ENCODE results near the gene RNF26.

The RNF26 gene

DNA sequence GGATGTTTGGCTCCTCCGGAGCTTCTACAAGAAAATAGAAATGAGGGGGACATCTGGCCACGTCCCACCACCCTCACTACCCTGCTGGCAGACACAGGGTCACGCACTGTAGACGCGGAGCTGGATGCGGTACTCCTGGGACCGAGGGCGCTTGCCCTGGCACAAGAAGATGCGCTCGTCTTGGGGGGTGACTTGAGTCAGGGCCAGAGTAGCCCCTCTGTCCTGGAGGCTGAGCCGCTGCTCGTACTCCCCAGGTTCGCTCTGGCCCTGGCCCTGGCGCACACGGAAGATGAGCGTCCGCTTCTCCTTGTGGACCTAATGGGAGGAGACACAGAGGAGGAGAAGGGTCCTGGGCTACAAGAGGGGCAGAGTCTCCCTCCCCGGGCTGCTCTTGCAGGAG is 19.6 kb upstream of the RNF26 start:
- Histone ChIP-seq H3K27me3 (no peaks in the 10 kb centered on the region), H3K4me3 (peak overlapping the region; percentile 80), H4K20me1 (peaks cover 54% of the 10 kb centered on the region), H3K27ac (peak overlapping the region; percentile 87), H3K4me2 (peak overlapping the region; percentile 99), H3K4me1 (peaks cover 47% of the 10 kb centered on the region), H3K9me3 (no peaks in the 10 kb centered on the region), H3K9ac (peak overlapping the region; percentile 89; the same call in 1 of the 2 replicates), H3K36me3 (peaks cover 54% of the 10 kb centered on the region)
- no peak for TF ChIP-seq Cebpa-rat (IDR thresholded peaks at IDR 0.05)

DNA sequence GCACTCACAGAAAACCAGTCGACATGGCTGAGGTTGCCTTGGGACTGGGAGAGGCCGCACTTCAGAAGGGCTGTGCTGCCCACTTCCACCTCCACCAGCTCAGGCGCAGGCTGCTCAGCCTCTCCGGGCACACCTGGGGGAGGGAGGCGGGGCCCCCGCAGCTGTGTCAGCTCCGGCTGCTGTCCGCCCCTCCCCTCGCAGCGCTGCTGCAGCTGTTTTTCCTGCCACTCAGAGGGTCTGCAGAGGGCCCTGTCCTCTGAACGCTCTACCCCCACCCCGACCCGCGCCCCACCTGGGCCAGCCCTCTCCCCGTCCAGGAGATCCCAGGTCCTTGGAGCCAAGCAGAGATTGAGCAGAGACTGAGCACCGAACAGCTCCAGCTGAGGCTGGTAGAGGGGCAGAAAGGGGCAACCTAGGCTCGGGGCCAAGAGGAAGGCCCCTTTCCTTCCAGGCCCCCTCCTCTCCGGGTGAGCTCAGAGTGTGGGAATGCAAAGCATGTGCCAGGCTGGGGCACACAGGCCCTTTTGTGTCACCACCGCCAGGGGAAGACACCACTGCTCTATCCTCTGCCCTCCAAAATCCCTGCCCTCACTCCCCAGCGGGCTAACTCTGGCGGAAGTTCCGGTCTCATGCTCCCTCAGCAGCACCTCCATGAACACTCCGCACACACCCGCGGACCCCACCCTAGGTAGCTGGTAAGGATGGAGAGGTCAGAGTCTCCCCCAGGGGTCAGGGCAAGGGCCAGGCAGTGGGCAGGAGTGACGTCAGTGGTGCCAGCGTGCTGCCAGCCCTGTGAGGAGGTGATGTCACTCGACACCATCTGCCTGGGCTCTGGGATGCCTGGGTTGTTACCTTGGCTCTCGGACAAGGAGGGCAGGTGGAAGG is 19.0 kb upstream of the RNF26 start:
- Histone ChIP-seq H3K4me1 (peaks cover 54% of the 10 kb centered on the region), H3K4me3 (peak overlapping the region; percentile 80)

DNA sequence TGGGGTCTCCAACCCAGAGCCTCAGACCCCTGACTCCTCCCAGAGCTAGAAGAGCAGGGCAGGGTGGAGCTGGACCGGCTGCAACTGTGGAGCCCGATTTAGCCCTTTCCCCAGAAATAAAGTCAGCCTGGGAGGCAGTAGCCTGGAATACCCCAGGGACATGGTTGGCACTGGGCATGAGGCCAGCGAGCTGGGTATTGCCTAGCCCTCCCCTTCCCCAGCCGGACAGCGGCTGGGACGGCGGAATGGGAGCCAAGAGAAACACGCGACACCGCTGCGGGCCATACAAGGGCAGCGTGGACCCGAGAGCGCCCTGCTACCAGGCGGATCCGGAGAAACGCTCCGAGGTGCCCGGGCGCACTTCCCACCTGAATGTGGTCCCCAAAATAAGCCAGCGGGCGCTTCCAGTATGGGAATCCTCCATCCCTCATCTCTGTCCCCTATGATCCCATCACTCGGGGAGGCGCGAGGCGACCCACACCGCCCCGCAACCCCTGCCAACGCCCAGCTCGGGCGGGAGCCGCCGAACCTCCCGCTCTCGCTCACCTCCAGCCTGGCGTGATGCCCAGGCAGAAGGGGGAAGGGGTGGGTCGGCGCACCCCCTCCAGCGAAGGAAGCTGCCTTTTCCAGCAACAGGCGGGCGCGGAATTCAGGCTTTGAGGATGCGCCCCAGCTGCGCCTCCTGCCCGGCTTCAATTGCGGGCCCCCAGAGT is 18.2 kb upstream of the RNF26 start:
- Histone ChIP-seq H4K20me1 (peaks cover 45% of the 10 kb centered on the region), H3K4me2 (peak overlapping the region; percentile 99), H3K27me3 (no peaks in the 10 kb centered on the region), H3K36me3 (peaks cover 39% of the 10 kb centered on the region), H3K9me3 (no peaks in the 10 kb centered on the region), H3K27ac (peak overlapping the region; percentile 87), H3K4me3 (peak overlapping the region; percentile 80), H3K4me1 (peaks cover 62% of the 10 kb centered on the region), H3K9ac (peak overlapping the region; percentile 89)
- no peak for TF ChIP-seq Cebpa-rat (IDR thresholded peaks at IDR 0.05)

More for the DNA sequence above, 19.0 kb upstream of the RNF26 start:
- no peaks in the 10 kb centered on the region for H3K27me3 ChIP-seq
- H3K36me3 ChIP-seq, result peaks cover 47% of the 10 kb centered on the region
- peak overlapping the region; percentile 87 for H3K27ac ChIP-seq
- no peaks in the 10 kb centered on the region for H3K9me3 ChIP-seq
- H3K9ac ChIP-seq, result peak overlapping the region; percentile 89
- peak overlapping the region; percentile 99 for H3K4me2 ChIP-seq
- no peak for TF ChIP-seq Cebpa-rat (IDR thresholded peaks at IDR 0.05)
- H4K20me1 ChIP-seq, result peaks cover 48% of the 10 kb centered on the region

DNA sequence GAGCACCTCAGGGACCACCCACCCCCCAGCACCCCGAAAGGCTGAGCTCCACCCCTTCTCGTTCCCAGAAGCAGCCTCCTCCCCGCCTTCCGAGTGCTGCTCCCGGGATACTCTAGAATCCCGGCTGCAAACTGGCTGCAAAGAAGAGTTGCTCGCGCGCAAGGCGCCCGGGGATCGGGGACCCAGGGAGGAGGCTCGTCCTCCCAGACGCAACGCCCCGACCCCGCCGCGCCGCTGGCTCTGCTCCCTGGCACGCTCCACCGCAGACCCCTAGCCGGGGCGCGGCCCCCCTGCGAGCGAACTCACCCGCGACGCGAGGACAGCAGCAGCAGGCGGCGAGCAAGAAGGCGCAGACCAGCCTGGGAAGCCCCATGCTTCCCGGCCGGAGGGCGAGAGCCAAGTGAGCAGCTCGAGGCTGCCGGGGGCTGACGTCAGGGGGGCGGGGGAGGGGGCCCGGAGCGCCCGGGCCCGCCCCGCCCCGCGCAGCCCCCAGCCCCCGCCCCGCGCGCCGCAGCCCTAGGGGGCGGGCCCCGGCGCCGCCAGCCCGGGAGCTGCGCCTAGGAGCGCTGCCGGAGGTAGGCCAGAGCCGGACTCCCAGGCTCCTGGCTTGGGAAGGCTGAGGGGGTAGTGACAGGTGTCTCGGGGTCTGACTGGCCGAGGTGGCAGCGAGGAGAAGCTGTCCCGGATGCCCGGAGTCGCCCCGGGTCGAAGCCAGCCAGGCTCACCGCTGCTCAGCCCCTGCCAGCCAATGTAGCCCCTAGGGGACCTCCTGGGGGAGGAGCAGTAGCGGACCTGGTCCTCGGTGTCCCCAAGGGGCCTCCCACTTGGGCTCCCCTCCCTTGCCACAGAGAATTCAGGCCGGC is 17.4 kb upstream of the RNF26 start, which contains the start of gene MCAM:
Gene MCAM (minus strand): TSS at position 402 of the 863 bp plus-strand sequence. CDS start 29 bp downstream, at position 373.
- Histone ChIP-seq H4K20me1 (peaks cover 45% of the 10 kb centered on the region), H3K36me3 (peaks cover 31% of the 10 kb centered on the region), H3K4me1 (peaks cover 69% of the 10 kb centered on the region), H3K9me3 (no peaks in the 10 kb centered on the region), H3K4me3 (peak within 1 kb of the TSS; percentile 80), H3K4me2 (peak within 1 kb of the TSS; percentile 99), H3K27ac (peak within 1 kb of the TSS; percentile 89), H3K27me3 (no peaks in the 10 kb centered on the region), H3K9ac (peak within 1 kb of the TSS; percentile 89)
- no peak for TF ChIP-seq Cebpa-rat (IDR thresholded peaks at IDR 0.05)

DNA sequence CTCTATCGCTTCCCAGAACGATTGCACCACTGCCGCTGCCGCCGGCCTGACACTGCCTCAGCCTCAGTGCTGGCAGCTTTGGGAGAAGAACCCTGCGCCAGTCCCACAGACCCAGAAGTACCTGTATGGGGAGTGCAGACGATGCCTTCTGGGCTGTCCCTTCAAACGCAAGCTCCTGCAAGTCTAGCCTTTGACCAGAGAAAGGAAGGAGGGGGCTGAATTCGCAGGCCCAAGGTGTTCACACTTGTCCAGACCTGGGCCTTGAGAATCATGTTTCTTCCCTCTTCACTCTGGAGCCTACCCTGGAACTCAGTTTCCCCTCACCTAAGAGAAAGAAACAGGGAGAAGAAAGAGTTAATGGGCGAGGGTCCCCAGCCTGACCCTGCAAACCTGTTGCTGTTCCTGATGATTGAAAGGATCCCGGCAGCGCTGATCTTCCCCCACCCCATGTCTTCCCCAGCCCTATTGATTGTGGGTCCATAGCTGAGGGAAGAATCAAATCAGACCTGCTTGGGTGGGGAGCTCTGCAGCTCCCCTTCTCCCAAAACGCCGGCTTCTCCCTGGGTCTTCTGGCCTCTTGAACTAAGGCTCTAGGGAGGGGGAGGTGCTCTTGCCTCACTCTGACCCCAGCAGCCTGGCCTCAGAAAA is 16.6 kb upstream of the RNF26 start:
- peak; percentile 49; the same call in 1 of the 2 replicates for TF ChIP-seq Cebpa-rat (IDR thresholded peaks at IDR 0.05)
- Histone ChIP-seq H3K4me3 (peak overlapping the region; percentile 80), H3K4me1 (peaks cover 77% of the 10 kb centered on the region), H4K20me1 (peaks cover 39% of the 10 kb centered on the region), H3K27ac (peak overlapping the region; percentile 89), H3K36me3 (peaks cover 24% of the 10 kb centered on the region), H3K4me2 (peak overlapping the region; percentile 99), H3K27me3 (no peaks in the 10 kb centered on the region), H3K9ac (peak overlapping the region; percentile 72), H3K9me3 (no peaks in the 10 kb centered on the region)

DNA sequence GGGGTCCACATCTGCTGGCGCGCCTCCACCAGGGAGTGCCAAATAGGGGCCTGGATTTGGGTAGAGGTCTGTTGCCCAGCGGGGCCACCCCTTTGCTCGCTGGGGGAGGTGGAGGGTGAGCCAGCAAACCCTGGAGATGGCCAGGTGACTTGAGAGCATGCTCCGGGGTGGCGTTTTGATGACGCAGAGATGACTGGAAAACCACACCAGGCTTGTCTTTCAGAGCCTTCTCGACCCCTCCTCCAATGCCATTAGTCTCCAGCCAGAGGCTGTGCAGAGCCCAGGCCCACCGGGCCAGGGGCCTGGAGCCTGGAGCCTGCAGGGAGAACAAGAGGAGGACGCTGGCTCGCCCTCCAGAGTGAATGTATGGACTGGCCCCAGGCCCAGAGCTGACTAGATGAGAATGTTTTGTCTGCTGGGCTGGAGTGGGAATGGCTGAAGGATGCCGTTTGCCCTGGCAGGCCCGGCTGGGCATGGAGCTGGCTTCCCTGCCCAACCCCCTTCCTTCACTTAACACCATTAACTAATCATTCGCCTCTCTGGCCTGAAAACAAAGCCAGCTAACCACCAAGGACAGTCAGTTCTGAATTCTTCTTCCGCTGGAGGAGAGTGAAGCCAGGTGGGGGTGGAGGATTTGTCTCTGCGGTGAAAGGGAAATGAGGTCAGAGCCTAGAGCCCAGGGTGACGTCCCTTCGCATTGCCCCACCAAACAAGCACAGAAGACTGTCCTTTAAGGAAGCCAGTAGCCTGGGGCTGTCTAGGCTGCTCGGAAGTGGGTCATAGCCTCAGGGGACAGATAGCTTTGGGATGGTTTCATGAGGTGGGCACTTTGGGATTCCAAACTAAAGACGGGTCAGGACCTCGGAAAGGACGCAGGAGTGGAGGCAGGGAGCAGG is 15.8 kb upstream of the RNF26 start:
- peak overlapping the region; percentile 99 for H3K4me2 ChIP-seq
- no peaks in the 10 kb centered on the region for H3K9me3 ChIP-seq
- no peaks in the 10 kb centered on the region for H3K27me3 ChIP-seq

DNA sequence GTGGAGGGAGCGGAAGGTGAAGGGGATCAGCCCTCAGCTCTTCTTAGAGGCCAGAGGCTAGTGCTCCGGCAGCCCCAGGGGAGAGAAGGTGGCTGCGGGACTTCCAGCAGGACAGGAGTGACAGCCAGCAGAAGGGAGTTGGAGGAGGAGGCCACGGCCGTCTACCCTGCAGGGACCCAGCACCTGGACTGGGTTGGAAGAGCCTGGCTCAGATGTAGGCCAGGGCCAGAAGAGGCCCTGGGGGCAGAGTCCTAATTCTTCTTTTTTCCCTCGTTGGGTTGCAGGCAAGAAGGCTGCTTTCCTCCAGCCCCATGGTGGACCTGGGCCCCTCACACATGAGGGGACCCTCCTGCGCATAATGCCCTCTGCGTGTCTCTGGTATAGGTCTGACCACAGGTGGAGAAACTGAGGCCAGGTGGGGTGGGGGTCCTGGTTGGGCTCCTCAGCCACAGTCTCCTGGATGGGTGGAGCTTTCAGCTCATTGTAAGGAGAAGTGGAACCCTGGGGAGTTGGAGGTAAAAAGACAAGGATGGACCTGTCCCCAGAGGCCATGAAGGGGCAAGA is 15.1 kb upstream of the RNF26 start:
- H3K36me3 ChIP-seq, result peaks cover 9% of the 10 kb centered on the region
- H3K9me3 ChIP-seq, result no peaks in the 10 kb centered on the region
- peak overlapping the region; percentile 99 for H3K4me2 ChIP-seq
- H3K4me1 ChIP-seq, result peaks cover 90% of the 10 kb centered on the region
- H3K9ac ChIP-seq, result peak overlapping the region; percentile 72
- H3K27ac ChIP-seq, result peak overlapping the region; percentile 89
- no peaks in the 10 kb centered on the region for H3K27me3 ChIP-seq
- H3K4me3 ChIP-seq, result peak overlapping the region; percentile 80
- no peak for TF ChIP-seq Cebpa-rat (IDR thresholded peaks at IDR 0.05)
- H4K20me1 ChIP-seq, result peaks cover 24% of the 10 kb centered on the region

More for the DNA sequence above, 15.8 kb upstream of the RNF26 start:
- TF ChIP-seq Cebpa-rat (IDR thresholded peaks at IDR 0.05), result no peak
- H3K36me3 ChIP-seq, result peaks cover 16% of the 10 kb centered on the region
- peak overlapping the region; percentile 89 for H3K27ac ChIP-seq
- H3K4me1 ChIP-seq, result peaks cover 85% of the 10 kb centered on the region
- H3K9ac ChIP-seq, result peak overlapping the region; percentile 72
- H4K20me1 ChIP-seq, result peaks cover 31% of the 10 kb centered on the region
- peak overlapping the region; percentile 80 for H3K4me3 ChIP-seq
